Left ventricle myocardium inferior (tissue), 1 donor: ENCODE measurements around the gene BCAS2. TPM values are rescaled to one million over a fixed set of nuclear protein-coding genes. Genes with fewer than 3 reads are reported as not detected.
A peak's percentile ranks its signal among the peaks of the same experiment; 100 is the strongest.

ENCODE experiments used
- DNase-seq: peaks from one replicate; pipeline ENCODE4 v3.0.0-alpha.2; 2020
- H3K27ac ChIP-seq: fragments of 200-600 bp; replicated peaks from 2 replicates; pipeline ENCODE4 v1.8.0; 2021
- H3K27me3 ChIP-seq: fragments of 200-600 bp; 2 replicates; pipeline ENCODE4 v1.8.0; 2021; ENCODE audit warnings: low read depth
- H3K36me3 ChIP-seq: fragments of 200-600 bp; 2 replicates; pipeline ENCODE4 v1.8.0; 2021
- H3K4me1 ChIP-seq: fragments of 200-600 bp; 2 replicates; pipeline ENCODE4 v1.8.0; 2021
- H3K4me3 ChIP-seq: fragments of 200-600 bp; 2 replicates; pipeline ENCODE4 v1.8.0; 2021; ENCODE audit warnings: mild to moderate bottlenecking, moderate library complexity
- H3K9me3 ChIP-seq: fragments of 200-600 bp; replicated peaks from 2 replicates; pipeline ENCODE4 v1.8.0; 2021
- intact Hi-C: fragments of 100-400 bp; cut with micrococcal nuclease; formaldehyde crosslinking; loops from one replicate; pipeline ENCODE4 v1.11.0; 2022
- total RNA-seq: library from RNA; stranded (reverse); fragmentation: NEBNext Ultra II Directional; extraction: Animal tissue kit (Norgen Biotek cat#: 25700); gene quantifications from one replicate; pipeline ENCODE4 v1.2.1, GENCODE V29; 2021
- TF ChIP-seq, protein P1 (sequence below): fragments of 200-600 bp; IDR thresholded peaks from 2 replicates; pipeline ENCODE4 v1.8.0; 2021; ENCODE audit warnings: antibody characterized with exemption, mild to moderate bottlenecking, borderline replicate concordance
- donor health status: DM: no; HTN: yes; CAD: no; lungs with severe emphysema.

Gene BCAS2
- total RNA-seq, 1 donor from 2014 or later, result 32.9 TPM

DNA sequence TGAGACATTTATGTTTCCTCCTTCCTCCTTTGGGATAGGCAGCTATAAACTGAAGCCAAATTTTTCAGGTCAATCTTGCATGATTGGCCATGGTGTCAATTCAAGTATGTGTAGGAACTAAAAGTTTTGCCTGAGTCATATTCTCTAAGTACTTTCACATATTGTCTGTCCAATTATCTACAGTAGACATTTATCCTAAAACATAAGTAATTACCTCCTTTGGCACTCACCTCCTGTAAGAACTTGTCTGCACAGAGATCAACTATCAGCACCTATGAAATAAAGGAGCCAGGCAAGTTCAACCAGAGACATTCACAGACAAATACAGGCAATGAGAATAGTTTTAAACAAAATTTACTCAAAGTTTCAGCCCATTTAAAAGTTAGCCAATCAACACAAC lies 14.2 kb upstream of the BCAS2 start:
- no peak for DNase-seq
- H3K27me3 ChIP-seq, result no peaks in the 10 kb centered on the region
- no peak overlapping the region for H3K4me3 ChIP-seq
- TF ChIP-seq, protein P1, sequence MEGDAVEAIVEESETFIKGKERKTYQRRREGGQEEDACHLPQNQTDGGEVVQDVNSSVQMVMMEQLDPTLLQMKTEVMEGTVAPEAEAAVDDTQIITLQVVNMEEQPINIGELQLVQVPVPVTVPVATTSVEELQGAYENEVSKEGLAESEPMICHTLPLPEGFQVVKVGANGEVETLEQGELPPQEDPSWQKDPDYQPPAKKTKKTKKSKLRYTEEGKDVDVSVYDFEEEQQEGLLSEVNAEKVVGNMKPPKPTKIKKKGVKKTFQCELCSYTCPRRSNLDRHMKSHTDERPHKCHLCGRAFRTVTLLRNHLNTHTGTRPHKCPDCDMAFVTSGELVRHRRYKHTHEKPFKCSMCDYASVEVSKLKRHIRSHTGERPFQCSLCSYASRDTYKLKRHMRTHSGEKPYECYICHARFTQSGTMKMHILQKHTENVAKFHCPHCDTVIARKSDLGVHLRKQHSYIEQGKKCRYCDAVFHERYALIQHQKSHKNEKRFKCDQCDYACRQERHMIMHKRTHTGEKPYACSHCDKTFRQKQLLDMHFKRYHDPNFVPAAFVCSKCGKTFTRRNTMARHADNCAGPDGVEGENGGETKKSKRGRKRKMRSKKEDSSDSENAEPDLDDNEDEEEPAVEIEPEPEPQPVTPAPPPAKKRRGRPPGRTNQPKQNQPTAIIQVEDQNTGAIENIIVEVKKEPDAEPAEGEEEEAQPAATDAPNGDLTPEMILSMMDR, result no peak
- no peaks in the 10 kb centered on the region for H3K9me3 ChIP-seq
- peaks cover 14% of the 10 kb centered on the region for H3K4me1 ChIP-seq
- intact Hi-C loops, result no loop called here
- H3K36me3 ChIP-seq, result peaks cover 71% of the 10 kb centered on the region
- H3K27ac ChIP-seq, result no peak overlapping the region

GRCh38 chr1:114594046-114594445 lies 12.6 kb upstream of the BCAS2 start:
- intact Hi-C loops, result no loop called here
- TF ChIP-seq, protein P1, result no peak
- Histone ChIP-seq H3K4me1 (peaks cover 14% of the 10 kb centered on the region), H3K36me3 (peaks cover 57% of the 10 kb centered on the region), H3K27ac (peak overlapping the region; percentile 45), H3K27me3 (no peaks in the 10 kb centered on the region), H3K9me3 (no peaks in the 10 kb centered on the region), H3K4me3 (no peak overlapping the region)
- no peak for DNase-seq

DNA sequence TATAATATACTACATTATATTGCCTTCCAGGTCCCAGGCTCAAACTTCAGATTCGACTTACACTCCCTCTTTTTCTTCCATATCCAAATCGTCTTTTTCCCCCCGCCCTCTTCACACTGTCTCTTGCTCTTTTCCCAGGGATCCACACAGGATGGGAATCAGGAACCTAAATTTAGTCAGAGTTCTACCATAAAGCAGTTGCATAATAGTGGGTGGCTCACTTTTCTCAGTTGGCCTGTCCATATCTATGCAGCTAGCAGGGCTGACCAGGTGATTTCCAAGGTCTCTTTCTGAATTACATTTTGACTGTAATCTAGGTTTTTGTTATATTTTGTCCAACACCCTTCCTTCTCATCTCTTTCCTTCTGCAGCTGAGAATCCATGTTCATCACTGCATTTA lies 7.7 kb upstream of the BCAS2 start:
- DNase-seq, result no peak
- no peaks in the 10 kb centered on the region for H3K27me3 ChIP-seq
- H3K36me3 ChIP-seq, result peaks cover 18% of the 10 kb centered on the region
- H3K4me1 ChIP-seq, result peaks cover 21% of the 10 kb centered on the region
- TF ChIP-seq, protein P1, result no peak
- H3K27ac ChIP-seq, result peak overlapping the region; percentile 68
- intact Hi-C loops, result no loop called here
- H3K4me3 ChIP-seq, result no peak overlapping the region
- no peaks in the 10 kb centered on the region for H3K9me3 ChIP-seq

DNA sequence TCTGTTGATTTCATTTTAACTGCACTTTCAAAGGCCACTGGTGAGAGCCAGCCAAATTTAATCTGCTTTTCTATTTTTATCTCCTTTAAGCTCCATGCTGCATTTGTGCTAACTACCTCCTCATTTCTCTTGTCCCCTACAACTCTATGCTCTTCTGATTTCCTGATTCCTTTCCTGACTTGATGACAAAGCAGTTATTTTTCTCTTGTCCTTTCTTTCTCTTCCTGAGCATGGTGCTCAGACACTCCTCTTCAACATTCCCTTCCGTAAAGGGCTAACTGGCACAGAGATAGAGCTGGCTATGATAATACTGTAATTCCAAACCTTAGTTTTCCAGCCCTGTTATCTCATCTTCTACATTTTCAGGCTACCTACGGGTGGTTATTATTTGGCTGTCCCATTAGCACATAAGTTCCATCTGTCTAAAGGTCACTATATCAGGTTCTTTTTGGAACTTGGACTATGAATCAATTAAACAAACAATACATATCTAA lies 6.8 kb upstream of the BCAS2 start:
- Histone ChIP-seq H3K36me3 (peaks cover 9% of the 10 kb centered on the region), H3K9me3 (no peaks in the 10 kb centered on the region), H3K4me1 (peaks cover 14% of the 10 kb centered on the region), H3K27me3 (no peaks in the 10 kb centered on the region), H3K4me3 (peak overlapping the region; percentile 13), H3K27ac (peak overlapping the region; percentile 68)
- intact Hi-C loops, result no loop called here
- no peak for DNase-seq
- TF ChIP-seq, protein P1, result no peak

- peak overlapping the region; percentile 13 for H3K4me3 ChIP-seq
- H3K27me3 ChIP-seq, result no peaks in the 10 kb centered on the region
- peak overlapping the region; percentile 68 for H3K27ac ChIP-seq
- DNase-seq, result no peak
- H3K36me3 ChIP-seq, result peaks cover 2% of the 10 kb centered on the region
- H3K4me1 ChIP-seq, result peaks cover 16% of the 10 kb centered on the region
- TF ChIP-seq, protein P1, result no peak
- intact Hi-C loops, result no loop called here
- H3K9me3 ChIP-seq, result no peaks in the 10 kb centered on the region
Measured at GRCh38 chr1:114587203-114587991, 6.0 kb upstream of the BCAS2 start.
